SK-N-SH (cell line): Measurements from ENCODE around the gene CFI. TPM values are rescaled to one million over a fixed set of nuclear protein-coding genes. Genes with fewer than 3 reads are reported as not detected.

Source experiments
- CTCF ChIA-PET: fragments of 300-600, 350-600 bp; formaldehyde crosslinking; extraction: SDS; loops from one replicate; lab custom pipeline; 2021; lab: Yijun Ruan, JAX
- POLR2A ChIA-PET: fragments of 350-600 bp; sonication (Branson Sonifier 250); formaldehyde crosslinking; extraction: SDS; loops from one replicate; lab custom pipeline; 2020; ENCODE audit warnings: antibody characterized with exemption, inconsistent platforms; lab: Yijun Ruan, JAX
- DNase-seq: peaks from one replicate; pipeline ENCODE4 v3.0.0; 2012
- H2AFZ ChIP-seq: fragments of 200-600 bp; sonication (generic); 2 replicates; pipeline ENCODE4 v1.8.1; 2016; ENCODE audit warnings: antibody characterized with exemption, mild to moderate bottlenecking, low read depth
- H3F3A ChIP-seq: fragments of 200-600 bp; sonication (generic); replicated peaks from 2 replicates; pipeline ENCODE3; 2016; ENCODE audit warnings: antibody characterized with exemption, mild to moderate bottlenecking; ENCODE audit not compliant: insufficient read depth
- H3K27ac ChIP-seq, 2 experiments: fragments of 200-500 bp in 1 of 2; fragments of 200-600 bp in 1 of 2; sonication (Bioruptor generic) in 1 of 2; sonication (generic), shearing (Covaris generic) in 1 of 2; 2 replicates each; pipeline versions ENCODE4 v1.5.1 to v1.6.1; 2014 to 2016; ENCODE audit warnings: low read depth in 2 of 2, inconsistent platforms in 1 of 2, low read length in 1 of 2, mild to moderate bottlenecking in 1 of 2, mixed read lengths in 1 of 2
- H3K27me3 ChIP-seq: fragments of 200-600 bp; sonication (generic), shearing (Covaris generic); 2 replicates; pipeline ENCODE4 v1.6.1; 2016; ENCODE audit warnings: mixed run types; ENCODE audit not compliant: insufficient read depth
- H3K36me3 ChIP-seq, 2 experiments: fragments of 200-500 bp in 1 of 2; fragments of 200-600 bp in 1 of 2; sonication (Bioruptor generic) in 1 of 2; sonication (generic) in 1 of 2; replicated peaks in 1 of 2; 2 replicates each; pipeline versions ENCODE3 to v1.5.1; 2014 to 2016; ENCODE audit warnings: low read length in 1 of 2, mild to moderate bottlenecking in 1 of 2; ENCODE audit not compliant: insufficient read depth in 2 of 2, control insufficient read depth in 1 of 2
- H3K4me1 ChIP-seq, 2 experiments: fragments of 200-500 bp in 1 of 2; fragments of 200-600 bp in 1 of 2; sonication (Bioruptor generic) in 1 of 2; sonication (generic), shearing (Covaris generic) in 1 of 2; 2 replicates each; pipeline versions ENCODE4 v1.5.1 to v1.6.1; 2014 to 2016; ENCODE audit warnings: low read depth in 1 of 2, low read length in 1 of 2, mixed run types in 1 of 2; ENCODE audit not compliant: insufficient read depth in 2 of 2, control insufficient read depth in 1 of 2
- H3K4me2 ChIP-seq: fragments of 200-600 bp; sonication (generic), shearing (Covaris generic); 2 replicates; pipeline ENCODE4 v1.6.1; 2017; ENCODE audit warnings: mixed run types
- H3K4me3 ChIP-seq, 2 experiments: fragments of 200-500 bp in 1 of 2; fragments of 200-600 bp in 1 of 2; sonication (Bioruptor generic) in 1 of 2; sonication (generic), shearing (Covaris generic) in 1 of 2; 2 replicates each; pipeline versions ENCODE4 v1.5.1 to v1.8.1; 2014 to 2016; ENCODE audit warnings: low read depth in 2 of 2, inconsistent platforms in 1 of 2, low read length in 1 of 2, mild to moderate bottlenecking in 1 of 2, mixed read lengths in 1 of 2, moderate library complexity in 1 of 2
- H3K79me2 ChIP-seq: fragments of 200-600 bp; sonication (generic); 2 replicates; pipeline ENCODE4 v1.8.1; 2017; ENCODE audit warnings: mild to moderate bottlenecking; ENCODE audit not compliant: insufficient read depth
- H3K9ac ChIP-seq: fragments of 200-600 bp; sonication (generic); 2 replicates; pipeline ENCODE4 v1.6.1; 2017; ENCODE audit warnings: mixed run types
- H3K9me2 ChIP-seq: fragments of 200-600 bp; sonication (generic); 2 replicates; pipeline ENCODE4 v1.6.1; 2017; ENCODE audit warnings: mixed run types
- H3K9me3 ChIP-seq: fragments of 200-600 bp; sonication (generic); 2 replicates; pipeline ENCODE4 v1.6.1; 2017; ENCODE audit warnings: mixed run types, mild to moderate bottlenecking, moderate library complexity
- H4K20me1 ChIP-seq: fragments of 200-600 bp; sonication (generic); 2 replicates; pipeline ENCODE4 v1.6.1; 2017; ENCODE audit warnings: mild to moderate bottlenecking, mixed run types; ENCODE audit not compliant: insufficient read depth
- CHD2 ChIP-seq: fragments of 150-350 bp; IDR thresholded peaks from 2 replicates; pipeline ENCODE4 v1.6.1; 2018; ENCODE audit warnings: low read length; ENCODE audit not compliant: partially characterized antibody
- CTCF ChIP-seq: fragments of 200-600 bp; sonication (generic); IDR thresholded peaks from 2 replicates; pipeline ENCODE4 v1.6.1; 2017; ENCODE audit warnings: antibody characterized with exemption, mild to moderate bottlenecking, moderate library complexity
- EP300 ChIP-seq, 2 experiments: IDR thresholded peaks; 2 replicates each; pipeline versions ENCODE4 v1.4.0 to v1.6.1; 2012; ENCODE audit warnings: borderline replicate concordance in 1 of 2, low read depth in 1 of 2, low read length in 1 of 2
- JUND ChIP-seq: IDR thresholded peaks from 2 replicates; pipeline ENCODE4 v1.4.0; 2012
- MXI1 ChIP-seq: IDR thresholded peaks from 2 replicates; pipeline ENCODE4 v1.6.1; 2012; ENCODE audit warnings: mild to moderate bottlenecking, low read depth, low read length, improper control_type of control experiment
- NFIC ChIP-seq: IDR thresholded peaks from 2 replicates; pipeline ENCODE4 v1.4.0; 2012; ENCODE audit warnings: borderline replicate concordance
- PBX3 ChIP-seq: IDR thresholded peaks from 2 replicates; pipeline ENCODE4; 2012
- RAD21 ChIP-seq: IDR thresholded peaks from 2 replicates; pipeline ENCODE4 v1.6.1; 2012; ENCODE audit warnings: mild to moderate bottlenecking, low read length
- RCOR1 ChIP-seq: fragments of 150-350 bp; IDR thresholded peaks from 2 replicates; pipeline ENCODE4 v1.6.1; 2017; ENCODE audit warnings: antibody characterized with exemption, low read length
- REST ChIP-seq: IDR thresholded peaks from 2 replicates; pipeline ENCODE4 v1.6.1; 2012; ENCODE audit warnings: mild to moderate bottlenecking, low read depth, low read length, moderate library complexity
- RXRA ChIP-seq: IDR thresholded peaks from 2 replicates; pipeline ENCODE4 v1.4.0; 2012; ENCODE audit warnings: low read depth, mild to moderate bottlenecking, borderline replicate concordance
- SIN3A ChIP-seq: IDR thresholded peaks from 2 replicates; pipeline ENCODE4 v1.6.1; 2012; ENCODE audit warnings: low read depth, mild to moderate bottlenecking, low read length, moderate library complexity, borderline replicate concordance
- USF2 ChIP-seq: fragments of 150-350 bp; IDR thresholded peaks from 2 replicates; pipeline ENCODE4 v1.6.1; 2017; ENCODE audit warnings: antibody characterized with exemption, low read length, low read depth, borderline replicate concordance
- ZBTB33 ChIP-seq: IDR thresholded peaks from 2 replicates; pipeline ENCODE4 v1.4.0; 2012; ENCODE audit warnings: low read depth, borderline replicate concordance
- WGBS: methylation state at CpG from one replicate; pipeline ENCODE4 v1.1.6; 2017; ENCODE audit warnings: low lambda C conversion rate; 5-methylcytosine and 5-hydroxymethylcytosine counted together
- polyA plus RNA-seq, 3 experiments: library from polyadenylated mRNA; depleted of rRNA; stranded (reverse); fragments of >200 nt; gene quantifications; 2 replicates each; pipeline ENCODE4 v1.2.3, GENCODE V29; 2012

Gene CFI
- polyA plus RNA-seq, 1 of the 3 experiments (the other 2 are of a cell fraction) = 19.6 TPM

GRCh38 chr4:109821185-109821584 lies 19.4 kb upstream of the CFI start:
- H3F3A ChIP-seq = peaks cover 23% of the 10 kb centered on the region
- ChIA-PET CTCF (interaction anchor here (0.6 kb wide), 1 partner anchor 92 kb away, joined by 4 read pairs; no protein-coding TSS in a partner anchor), POLR2A (no interaction called here)
- H3K79me2 ChIP-seq = peaks cover 52% of the 10 kb centered on the region
- H3K27me3 ChIP-seq = no peaks in the 10 kb centered on the region
- H4K20me1 ChIP-seq = no peaks in the 10 kb centered on the region
- 62% methylated on average over 2 of the region's 2 CpGs for WGBS
- H3K9me2 ChIP-seq = no peaks in the 10 kb centered on the region
- peaks cover 5 to 8% of the 10 kb centered on the region in 2 experiments; a peak in 3 of 4 replicates for H3K4me1 ChIP-seq
- H3K4me2 ChIP-seq = no peak overlapping the region
- H2AFZ ChIP-seq = no peak overlapping the region
- H3K9ac ChIP-seq = no peak overlapping the region
- no peak overlapping the region for H3K4me3 ChIP-seq
- no peak for TF ChIP-seq EP300 (IDR thresholded peaks at IDR 0.05; ENCODE audit: borderline replicate concordance in 1 of 2, low read depth in 1 of 2, low read length in 1 of 2)
- no peak for TF ChIP-seq REST
- TF ChIP-seq PBX3 = no peak
- no peak for TF ChIP-seq JUND
- TF ChIP-seq SIN3A = no peak
- no peak for TF ChIP-seq RXRA
- no peak for TF ChIP-seq NFIC
- TF ChIP-seq CHD2 = no peak
- no peak for TF ChIP-seq ZBTB33
- TF ChIP-seq, all 33 proteins: peak for 0
- H3K27ac ChIP-seq = no peak overlapping the region
- peaks cover 72 to 78% of the 10 kb centered on the region in 2 experiments for H3K36me3 ChIP-seq
- H3K9me3 ChIP-seq = no peaks in the 10 kb centered on the region
- DNase-seq = no peak

GRCh38 chr4:109820563-109820962 lies 18.8 kb upstream of the CFI start:
- Histone ChIP-seq H3K27ac (no peak overlapping the region), H3K27me3 (no peaks in the 10 kb centered on the region), H3K79me2 (peaks cover 58% of the 10 kb centered on the region), H4K20me1 (no peaks in the 10 kb centered on the region), H3K9me2 (no peaks in the 10 kb centered on the region), H3K4me1 (peaks cover 5 to 8% of the 10 kb centered on the region in 2 experiments; a peak in 3 of 4 replicates), H3K9ac (no peak overlapping the region), H3K9me3 (no peaks in the 10 kb centered on the region), H3F3A (peaks cover 21% of the 10 kb centered on the region), H2AFZ (no peak overlapping the region), H3K4me2 (no peak overlapping the region), H3K36me3 (peaks cover 72 to 75% of the 10 kb centered on the region in 2 experiments), H3K4me3 (no peak overlapping the region)
- DNase-seq = no peak
- ChIA-PET POLR2A (no interaction called here), CTCF (interaction anchor here (0.6 to 1.6 kb wide), 2 partner anchors 91 to 117 kb away, joined by 4 to 5 read pairs; partner anchors contain the start of gene CASP6)
- WGBS = 100% methylated on average over 2 of the region's 2 CpGs
- TF ChIP-seq MXI1 (no peak), CHD2 (no peak), USF2 (no peak), CTCF (no peak), RCOR1 (no peak), ZBTB33 (no peak), RAD21 (no peak)
